Thoracic aorta (tissue), 2 donors: Measurements from ENCODE around the gene CNTNAP2. TPM values are rescaled to one million over a fixed set of nuclear protein-coding genes. Genes with fewer than 3 reads are reported as not detected.
"Not testable (repeated sequence)": the region's sequence is repeated elsewhere in the genome, so short reads cannot be mapped to it uniquely, and the experiment has no call there.

Experiments used
- ATAC-seq: fragments of 150-250 bp; one replicate; pipeline ENCODE4 v1.8.0; 2017; ENCODE audit warnings: low read depth; ENCODE audit not compliant: insufficient number of reproducible peaks, low FRiP score
- DNase-seq: peaks from one replicate; pipeline ENCODE4 v3.0.0-alpha.2; 2020; ENCODE audit warnings: low spot score
- H3K27ac ChIP-seq, 2 donors: fragments of 200-600 bp; sonication (generic); 1 replicate in 1 of 2; 2 replicates in 1 of 2; pipeline ENCODE4 v1.5.1; 2016; ENCODE audit warnings: mild to moderate bottlenecking in 2 of 2, moderate library complexity in 2 of 2
- H3K27me3 ChIP-seq: fragments of 200-600 bp; sonication (generic); replicated peaks from 2 replicates; pipeline ENCODE4 v1.6.0; 2016; ENCODE audit warnings: mild to moderate bottlenecking; ENCODE audit not compliant: insufficient read depth
- H3K36me3 ChIP-seq: fragments of 200-600 bp; sonication (generic); one replicate; pipeline ENCODE4 v1.5.1; 2016
- H3K4me1 ChIP-seq, 2 donors: fragments of 200-600 bp; sonication (generic); 1 replicate in 1 of 2; 2 replicates in 1 of 2; pipeline versions ENCODE4 v1.5.1 to v1.6.0; 2016; ENCODE audit warnings: low read depth in 2 of 2, mild to moderate bottlenecking in 1 of 2; ENCODE audit not compliant: control insufficient read depth in 1 of 2
- H3K4me3 ChIP-seq: fragments of 200-600 bp; sonication (generic); 2 replicates; pipeline ENCODE4 v1.5.1; 2016; ENCODE audit warnings: mild to moderate bottlenecking
- H3K9me3 ChIP-seq: fragments of 200-600 bp; sonication (generic); 2 replicates; pipeline ENCODE4 v1.5.1; 2016
- CTCF ChIP-seq: fragments of 200-600 bp; sonication (generic); IDR thresholded peaks from one replicate; pipeline ENCODE4 v1.5.1; 2019; ENCODE audit warnings: antibody characterized with exemption
- total RNA-seq, 2 donors: library from RNA; depleted of rRNA; stranded (reverse); fragments of >200 nt; gene quantifications; one replicate each; pipeline versions ENCODE4 v1.1.0 to v1.2.3, GENCODE V29; 2016

Gene CNTNAP2
- total RNA-seq, 2 donors from 2014 or later: not detected

- Histone ChIP-seq H3K9me3 (no peaks in the 10 kb centered on the region), H3K4me1 (no peaks in the 10 kb centered on the region), H3K27ac (no peak overlapping the region), H3K27me3 (no peaks in the 10 kb centered on the region), H3K4me3 (no peak overlapping the region), H3K36me3 (no peaks in the 10 kb centered on the region)
- no peak for DNase-seq
- ATAC-seq: no peak
- no peak for TF ChIP-seq CTCF
These were observed 2346.6 kb downstream of the CNTNAP2 start for GRCh38 chr7:148463210-148463609.

GRCh38 chr7:148464947-148465346, 2348.3 kb downstream of the CNTNAP2 start:
- Histone ChIP-seq H3K27ac (no peak overlapping the region), H3K36me3 (no peaks in the 10 kb centered on the region), H3K9me3 (no peaks in the 10 kb centered on the region), H3K4me3 (no peak overlapping the region), H3K27me3 (no peaks in the 10 kb centered on the region), H3K4me1 (no peaks in the 10 kb centered on the region)
- DNase-seq: no peak
- ATAC-seq: no peak
- no peak for TF ChIP-seq CTCF

GRCh38 chr7:148465441-148465840, 2348.8 kb downstream of the CNTNAP2 start:
- H3K4me3 ChIP-seq, ATAC-seq, H3K27me3 ChIP-seq, H3K4me1 ChIP-seq, H3K36me3 ChIP-seq, H3K9me3 ChIP-seq, H3K27ac ChIP-seq, DNase-seq: not testable (repeated sequence)

GRCh38 chr7:148466120-148466519, 2349.5 kb downstream of the CNTNAP2 start:
- H3K36me3 ChIP-seq: no peaks in the 10 kb centered on the region
- H3K27me3 ChIP-seq: no peaks in the 10 kb centered on the region
- no peak for TF ChIP-seq CTCF
- no peak for DNase-seq
- no peak overlapping the region for H3K27ac ChIP-seq
- no peak for ATAC-seq
- no peaks in the 10 kb centered on the region for H3K9me3 ChIP-seq
- H3K4me3 ChIP-seq: no peak overlapping the region
- H3K4me1 ChIP-seq: no peaks in the 10 kb centered on the region

- Histone ChIP-seq H3K27ac (no peak overlapping the region), H3K9me3 (no peaks in the 10 kb centered on the region), H3K4me3 (no peak overlapping the region), H3K36me3 (no peaks in the 10 kb centered on the region), H3K27me3 (no peaks in the 10 kb centered on the region), H3K4me1 (no peaks in the 10 kb centered on the region)
- no peak for TF ChIP-seq CTCF
- no peak for ATAC-seq
- no peak for DNase-seq
These were observed 2352.1 kb downstream of the CNTNAP2 start for GRCh38 chr7:148468700-148469098.
